Gastroesophageal sphincter (tissue), 3 donors: ENCODE results near the gene PIGO.

ENCODE experiments used
- CTCF ChIP-seq, 4 experiments: fragments of 200-600 bp in 2 of 4; fragments of 450-650 bp in 2 of 4; sonication (generic) in 1 of 4; IDR thresholded peaks; one replicate each; pipeline ENCODE4 v1.5.1; 2017 to 2019; ENCODE audit warnings: antibody characterized with exemption in 4 of 4, mild to moderate bottlenecking in 2 of 4, moderate library complexity in 2 of 4
- EP300 ChIP-seq: sonication (generic); formaldehyde crosslinking; IDR thresholded peaks from one replicate; pipeline ENCODE4 v1.6.1; 2017; ENCODE audit warnings: antibody characterized with exemption, mild to moderate bottlenecking
- POLR2AphosphoS5 ChIP-seq: sonication (generic); formaldehyde crosslinking; IDR thresholded peaks from one replicate; pipeline ENCODE4 v1.6.1; 2017; ENCODE audit warnings: antibody characterized with exemption

DNA sequence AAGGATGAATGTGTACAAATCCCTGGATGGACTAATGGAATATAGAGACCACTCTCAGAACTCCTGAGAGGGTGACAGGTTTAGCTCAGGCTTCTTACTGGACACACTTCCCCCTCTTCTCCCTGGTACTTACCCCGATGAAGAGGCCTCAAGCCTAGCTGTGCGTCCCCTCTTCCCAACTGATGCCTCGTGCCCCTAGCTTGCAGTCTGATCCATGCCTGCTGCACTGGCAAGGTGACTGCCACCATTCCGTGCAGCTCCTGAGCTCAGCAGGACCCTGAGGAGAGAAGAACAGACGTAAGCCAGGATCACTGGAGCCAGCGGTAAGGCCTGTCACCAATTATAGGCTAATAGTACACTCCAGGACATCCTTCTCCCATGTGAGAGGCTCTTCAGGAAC is 12.1 kb upstream of the PIGO start:
- no peak for TF ChIP-seq CTCF (IDR thresholded peaks at IDR 0.05)
- no peak for TF ChIP-seq EP300
- no peak for TF ChIP-seq POLR2AphosphoS5
